A549 (cell line): Measurements from ENCODE around the gene OSBPL6. TPM values are rescaled to one million over a fixed set of nuclear protein-coding genes. Genes with fewer than 3 reads are reported as not detected.

Source experiments
- ATAC-seq, 2 experiments: fragments of 200-7000 bp in 1 of 2; fragments of >200 bp in 1 of 2; cut with Nextera tagmentation in 1 of 2; cut with Tn5 transposase in 1 of 2; 3 replicates each; pipeline versions ENCODE4 v1.8.0 to v1.9.1; 2018 to 2020; ENCODE audit warnings: mild to moderate bottlenecking in 1 of 2, moderate library complexity in 1 of 2
- CTCF ChIA-PET: fragments of 300-600 bp; sonication (Branson Sonifier 250); formaldehyde crosslinking; extraction: SDS; loops from one replicate; lab custom pipeline; 2021; ENCODE audit warnings: antibody characterized with exemption, inconsistent platforms; lab: Yijun Ruan, JAX
- POLR2A ChIA-PET: fragments of 350-600 bp; formaldehyde crosslinking; extraction: SDS; loops from one replicate; lab custom pipeline; 2021; ENCODE audit warnings: antibody characterized with exemption, inconsistent platforms; lab: Yijun Ruan, JAX
- DNase-seq, 2 experiments: peaks; one replicate each; pipeline versions ENCODE4 v3.0.0 to v3.0.0-alpha.2; 2011 to 2016; ENCODE audit warnings: low read depth in 1 of 2, low spot score in 1 of 2
- FAIRE-seq: peaks from 2 replicates; lab custom pipeline; 2011; peaks lifted over from hg19 to GRCh38; lab: Jason Lieb, UNC
- H3K27ac ChIP-seq, 2 experiments: fragments of >200 bp; sonication (Bioruptor Twin); formaldehyde crosslinking; 3 replicates each; pipeline ENCODE4 v1.5.1; 2016 to 2017
- H3K4me1 ChIP-seq: fragments of >200 bp; sonication (Bioruptor Twin); formaldehyde crosslinking; 3 replicates; pipeline ENCODE4 v1.6.1; 2016
- H3K4me2 ChIP-seq: fragments of >200 bp; sonication (Bioruptor Twin); formaldehyde crosslinking; 3 replicates; pipeline ENCODE4 v1.6.1; 2016
- H3K4me3 ChIP-seq: fragments of >200 bp; sonication (Bioruptor Twin); formaldehyde crosslinking; 3 replicates; pipeline ENCODE4 v1.5.1; 2016
- H3K9me3 ChIP-seq: fragments of >200 bp; sonication (Bioruptor Twin); formaldehyde crosslinking; 3 replicates; pipeline ENCODE4 v1.6.1; 2016
- ATOH8 ChIP-seq: fragments of 250-450 bp; sonication (Bioruptor Pico); IDR thresholded peaks from 2 replicates; pipeline ENCODE4 v1.5.0; 2020; ENCODE audit warnings: low read depth, mild to moderate bottlenecking, moderate library complexity
- BCL3 ChIP-seq: fragments of >200 bp; sonication (Bioruptor Twin); formaldehyde crosslinking; IDR thresholded peaks from 3 replicates; pipeline ENCODE4 v1.6.1; 2016
- BHLHE40 ChIP-seq: IDR thresholded peaks from 2 replicates; pipeline ENCODE4 v1.6.1; 2012; ENCODE audit warnings: low read depth, low read length, inconsistent platforms
- CHD2 ChIP-seq: fragments of 150-350 bp; IDR thresholded peaks from 2 replicates; pipeline ENCODE4 v1.6.1; 2014; ENCODE audit warnings: low read length; ENCODE audit not compliant: partially characterized antibody
- E2F6 ChIP-seq: IDR thresholded peaks from 2 replicates; pipeline ENCODE4 v1.6.1; 2012; ENCODE audit warnings: low read depth, borderline replicate concordance
- EHF ChIP-seq: fragments of 250-450 bp; sonication (Bioruptor Pico); IDR thresholded peaks from 2 replicates; pipeline ENCODE4 v1.5.0; 2020; ENCODE audit warnings: mild to moderate bottlenecking
- EHMT2 ChIP-seq: fragments of 200-600 bp; sonication (generic); IDR thresholded peaks from 2 replicates; pipeline ENCODE4 v1.6.1; 2016; ENCODE audit warnings: antibody characterized with exemption, low read depth, mild to moderate bottlenecking, moderate library complexity
- ELK1 ChIP-seq: fragments of 150-350 bp; IDR thresholded peaks from 2 replicates; pipeline ENCODE4 v1.6.1; 2014; ENCODE audit warnings: low read depth, mild to moderate bottlenecking, low read length
- EP300 ChIP-seq, 2 experiments: fragments of >200 bp; sonication (Bioruptor Twin); formaldehyde crosslinking; IDR thresholded peaks; 2 replicates in 1 of 2; 3 replicates in 1 of 2; pipeline ENCODE4 v1.6.1; 2016 to 2017
- FOXS1 ChIP-seq: fragments of 250-450 bp; sonication (Bioruptor Pico); IDR thresholded peaks from 2 replicates; pipeline ENCODE4 v1.5.0; 2020; ENCODE audit warnings: mild to moderate bottlenecking, moderate library complexity
- HEYL ChIP-seq: fragments of 250-450 bp; sonication (Bioruptor Pico); IDR thresholded peaks from 2 replicates; pipeline ENCODE4 v1.8.0; 2021; ENCODE audit warnings: mild to moderate bottlenecking, moderate library complexity
- HMGXB4 ChIP-seq: fragments of 250-450 bp; sonication (Bioruptor Pico); IDR thresholded peaks from 2 replicates; pipeline ENCODE4 v1.5.0; 2021; ENCODE audit warnings: mild to moderate bottlenecking, moderate library complexity, borderline replicate concordance
- HOXA7 ChIP-seq: fragments of 250-450 bp; sonication (Bioruptor Pico); IDR thresholded peaks from 2 replicates; pipeline ENCODE4 v1.5.0; 2020; ENCODE audit warnings: mild to moderate bottlenecking, moderate library complexity
- JUNB ChIP-seq: fragments of >200 bp; sonication (Bioruptor Twin); formaldehyde crosslinking; IDR thresholded peaks from 2 replicates; pipeline ENCODE4 v1.6.1; 2016
- MYC ChIP-seq: IDR thresholded peaks from 2 replicates; pipeline ENCODE4 v1.6.1; 2012; ENCODE audit warnings: mild to moderate bottlenecking, inconsistent platforms, low read length, improper control_type of control experiment, borderline replicate concordance
- NPAS2 ChIP-seq: fragments of 250-450 bp; sonication (Bioruptor Pico); IDR thresholded peaks from 2 replicates; pipeline ENCODE4 v1.8.0; 2022; ENCODE audit warnings: mild to moderate bottlenecking, moderate library complexity, borderline replicate concordance
- PHF8 ChIP-seq: fragments of 200-600 bp; sonication (generic); IDR thresholded peaks from 2 replicates; pipeline ENCODE4 v1.6.1; 2016; ENCODE audit warnings: low read depth, mild to moderate bottlenecking, antibody characterized with exemption, moderate library complexity, borderline replicate concordance
- RARB ChIP-seq: fragments of 250-450 bp; sonication (Bioruptor Pico); IDR thresholded peaks from 2 replicates; pipeline ENCODE4 v1.8.0; 2021; ENCODE audit warnings: mild to moderate bottlenecking, moderate library complexity
- SMC3 ChIP-seq: fragments of >200 bp; sonication (Bioruptor Twin); formaldehyde crosslinking; IDR thresholded peaks from 3 replicates; pipeline ENCODE4 v1.6.1; 2018; ENCODE audit warnings: inconsistent platforms
- SREBF2 ChIP-seq: fragments of 450-650 bp; IDR thresholded peaks from 2 replicates; pipeline ENCODE4 v1.6.1; 2014; ENCODE audit warnings: mild to moderate bottlenecking, moderate library complexity
- TP53 ChIP-seq: fragments of 250-450 bp; sonication (Bioruptor Pico); IDR thresholded peaks from 2 replicates; pipeline ENCODE4 v1.5.0; 2021; ENCODE audit warnings: mild to moderate bottlenecking, moderate library complexity
- USF2 ChIP-seq: fragments of 450-650 bp; IDR thresholded peaks from 2 replicates; pipeline ENCODE4 v1.6.1; 2014; ENCODE audit warnings: antibody characterized with exemption
- ZC3H11A ChIP-seq: fragments of 450-650 bp; IDR thresholded peaks from 2 replicates; pipeline ENCODE4 v1.6.1; 2014; ENCODE audit warnings: antibody characterized with exemption, mild to moderate bottlenecking
- ZNF302 ChIP-seq: fragments of 250-450 bp; sonication (Bioruptor Pico); IDR thresholded peaks from 2 replicates; pipeline ENCODE4 v1.9.0; 2021; ENCODE audit warnings: inconsistent platforms, mild to moderate bottlenecking, moderate library complexity
- ZSCAN20 ChIP-seq: fragments of 250-450 bp; sonication (Bioruptor Pico); IDR thresholded peaks from 2 replicates; pipeline ENCODE4 v1.8.0; 2022; ENCODE audit warnings: mild to moderate bottlenecking, moderate library complexity
- WGBS: methylation state at CpG from one replicate; pipeline ENCODE4 v1.1.6; 2017; ENCODE audit errors: missing lambda C conversion rate; 5-methylcytosine and 5-hydroxymethylcytosine counted together
- polyA plus RNA-seq, 4 experiments: library from polyadenylated mRNA; depleted of rRNA in 3 of 4; stranded (reverse); fragments of >200 nt; fragmentation: RNase III in 1 of 4; extraction: RNeasy Plus Mini Kit Qiagen cat#74134 plus additional on column Dnase treatment in 1 of 4; gene quantifications; 2 replicates in 3 of 4; 3 replicates in 1 of 4; pipeline ENCODE4 v1.2.3, GENCODE V29; 2011 to 2017

OSBPL6 gene
- polyA plus RNA-seq, 2 of the 4 experiments (the other 2 are of a cell fraction), result 2.9 to 8.2 TPM

- 65% methylated on average over 5 of the region's 5 CpGs for WGBS
- no peaks in the 10 kb centered on the region for H3K9me3 ChIP-seq
- no peak overlapping the region for H3K4me2 ChIP-seq
- no peak for ATAC-seq
- H3K4me1 ChIP-seq, result peaks cover 11% of the 10 kb centered on the region
- POLR2A ChIA-PET, result no interaction called here
- H3K4me3 ChIP-seq, result no peak overlapping the region
- FAIRE-seq, result no peak
- DNase-seq, result no peak
- no peak for TF ChIP-seq EHMT2
- no peak for TF ChIP-seq RARB (CRISPR knock-in tag)
- TF ChIP-seq, all 56 proteins: peak for 0
- no peak overlapping the region for H3K27ac ChIP-seq
- CTCF ChIA-PET, result interaction anchor here (1.6 kb wide), 1 partner anchor 174 kb away, joined by 4 read pairs; the partner anchor contains the start of gene RBM45
Measured at GRCh38 chr2:178286636-178287035, 92.3 kb downstream of the OSBPL6 start.

GRCh38 chr2:178287652-178288344 lies 93.5 kb downstream of the OSBPL6 start:
- ChIA-PET CTCF (interaction anchor here (0.8 kb wide), 1 partner anchor 127 kb away, joined by 3 read pairs; no protein-coding TSS in a partner anchor), POLR2A (no interaction called here)
- 18% methylated on average over 3 of the region's 3 CpGs for WGBS
- no peak for FAIRE-seq
- H3K9me3 ChIP-seq, result no peaks in the 10 kb centered on the region
- ATAC-seq, result no peak
- no peaks in the 10 kb centered on the region for H3K4me1 ChIP-seq
- no peak for TF ChIP-seq PHF8
- no peak for TF ChIP-seq BHLHE40
- TF ChIP-seq ZNF302, result no peak
- no peak for TF ChIP-seq HEYL (CRISPR knock-in tag)
- TF ChIP-seq ZSCAN20, result no peak
- TF ChIP-seq ZC3H11A, result no peak
- no peak for TF ChIP-seq MYC
- no peak for TF ChIP-seq FOXS1 (CRISPR knock-in tag)
- no peak for TF ChIP-seq HMGXB4 (CRISPR knock-in tag)
- no peak for TF ChIP-seq NPAS2 (CRISPR knock-in tag)
- TF ChIP-seq CHD2, result no peak
- TF ChIP-seq E2F6, result no peak
- no peak for TF ChIP-seq SREBF2
- TF ChIP-seq BCL3, result no peak
- TF ChIP-seq HOXA7 (CRISPR knock-in tag), result no peak
- no peak for DNase-seq
- no peak overlapping the region for H3K4me2 ChIP-seq
- no peak overlapping the region for H3K27ac ChIP-seq
- H3K4me3 ChIP-seq, result no peak overlapping the region

- Histone ChIP-seq H3K4me3 (no peak overlapping the region), H3K9me3 (no peaks in the 10 kb centered on the region), H3K27ac (no peak overlapping the region), H3K4me1 (no peaks in the 10 kb centered on the region), H3K4me2 (no peak overlapping the region)
- POLR2A ChIA-PET, result no interaction called here
- DNase-seq, result no peak
- TF ChIP-seq JUNB, result no peak
- no peak for TF ChIP-seq ZC3H11A
- TF ChIP-seq E2F6, result no peak
- no peak for TF ChIP-seq TP53 (CRISPR knock-in tag)
- TF ChIP-seq ATOH8 (CRISPR knock-in tag), result no peak
- no peak for TF ChIP-seq EP300 (IDR thresholded peaks at IDR 0.05)
- TF ChIP-seq SREBF2, result no peak
- no peak for TF ChIP-seq ZSCAN20
- TF ChIP-seq ELK1, result no peak
- TF ChIP-seq EHF (CRISPR knock-in tag), result no peak
- no peak for TF ChIP-seq USF2
- TF ChIP-seq SMC3, result no peak
- ATAC-seq, result no peak
- CTCF ChIA-PET, result no interaction called here
- no peak for FAIRE-seq
Measured at GRCh38 chr2:178291703-178292102, 97.4 kb downstream of the OSBPL6 start.
